Retinal pigment epithelial cell (primary cell): Measurements from ENCODE around the gene CLK2.

Experiments used
- DNase-seq: peaks from one replicate; pipeline ENCODE4 v3.0.0-alpha.2; 2010; ENCODE audit warnings: low read depth
- H3K4me3 ChIP-seq: 2 replicates; pipeline ENCODE4 v1.5.1; 2011; ENCODE audit warnings: mild to moderate bottlenecking, low read length, control low read depth, moderate library complexity
- TF ChIP-seq, protein P1 (sequence below): conservative IDR thresholded peaks from 2 replicates; pipeline ENCODE4 v1.5.1; 2011; ENCODE audit warnings: low read depth, low read length, control low read depth, inconsistent platforms

CLK2 gene

GRCh38 chr1:155318082-155318481 is 44.8 kb upstream of the CLK2 start:
- H3K4me3 ChIP-seq = no peak overlapping the region
- TF ChIP-seq, protein P1, sequence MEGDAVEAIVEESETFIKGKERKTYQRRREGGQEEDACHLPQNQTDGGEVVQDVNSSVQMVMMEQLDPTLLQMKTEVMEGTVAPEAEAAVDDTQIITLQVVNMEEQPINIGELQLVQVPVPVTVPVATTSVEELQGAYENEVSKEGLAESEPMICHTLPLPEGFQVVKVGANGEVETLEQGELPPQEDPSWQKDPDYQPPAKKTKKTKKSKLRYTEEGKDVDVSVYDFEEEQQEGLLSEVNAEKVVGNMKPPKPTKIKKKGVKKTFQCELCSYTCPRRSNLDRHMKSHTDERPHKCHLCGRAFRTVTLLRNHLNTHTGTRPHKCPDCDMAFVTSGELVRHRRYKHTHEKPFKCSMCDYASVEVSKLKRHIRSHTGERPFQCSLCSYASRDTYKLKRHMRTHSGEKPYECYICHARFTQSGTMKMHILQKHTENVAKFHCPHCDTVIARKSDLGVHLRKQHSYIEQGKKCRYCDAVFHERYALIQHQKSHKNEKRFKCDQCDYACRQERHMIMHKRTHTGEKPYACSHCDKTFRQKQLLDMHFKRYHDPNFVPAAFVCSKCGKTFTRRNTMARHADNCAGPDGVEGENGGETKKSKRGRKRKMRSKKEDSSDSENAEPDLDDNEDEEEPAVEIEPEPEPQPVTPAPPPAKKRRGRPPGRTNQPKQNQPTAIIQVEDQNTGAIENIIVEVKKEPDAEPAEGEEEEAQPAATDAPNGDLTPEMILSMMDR = no peak
- DNase-seq = no peak

GRCh38 chr1:155316922-155317321 is 43.6 kb upstream of the CLK2 start:
- TF ChIP-seq, protein P1 = no peak
- H3K4me3 ChIP-seq = no peak overlapping the region
- DNase-seq = no peak

GRCh38 chr1:155313261-155313660 is 40.0 kb upstream of the CLK2 start:
- H3K4me3 ChIP-seq = no peak overlapping the region
- TF ChIP-seq, protein P1 = no peak
- no peak for DNase-seq

GRCh38 chr1:155309423-155310021 is 36.2 kb upstream of the CLK2 start:
- TF ChIP-seq, protein P1 = no peak
- peak overlapping the region; percentile 80 for H3K4me3 ChIP-seq
- no peak for DNase-seq

- TF ChIP-seq, protein P1 = no peak
- H3K4me3 ChIP-seq = peak within 1 kb of the TSS; percentile 80
These were observed 35.5 kb upstream of the CLK2 start, which contains the start of gene FDPS for GRCh38 chr1:155308493-155309422. Gene FDPS (plus strand): TSS chr1:155308866. CDS start chr1:155309790, 924 bp downstream.

GRCh38 chr1:155307247-155307740 is 34.0 kb upstream of the CLK2 start:
- TF ChIP-seq, protein P1 = peak; percentile 46
- H3K4me3 ChIP-seq = no peak overlapping the region
- DNase-seq = no peak

More at GRCh38 chr1:155308493-155309422, 35.5 kb upstream of the CLK2 start, which contains the start of gene FDPS:
- DNase-seq = peak; percentile 97
